T-helper 1 cell (primary cell): ENCODE results near the gene ANKRD6.
A peak's percentile ranks its signal among the peaks of the same experiment; 100 is the strongest.
"Not testable (repeated sequence)": the region's sequence is repeated elsewhere in the genome, so short reads cannot be mapped to it uniquely, and the experiment has no call there.

Source experiments
- DNase-seq, 5 donors: peaks; one replicate each; pipeline ENCODE4 v3.0.0-alpha.2; 2012 to 2020

ANKRD6 gene

GRCh38 chr6:89611666-89612065, 178.7 kb downstream of the ANKRD6 start:
- DNase-seq = no peak

DNA sequence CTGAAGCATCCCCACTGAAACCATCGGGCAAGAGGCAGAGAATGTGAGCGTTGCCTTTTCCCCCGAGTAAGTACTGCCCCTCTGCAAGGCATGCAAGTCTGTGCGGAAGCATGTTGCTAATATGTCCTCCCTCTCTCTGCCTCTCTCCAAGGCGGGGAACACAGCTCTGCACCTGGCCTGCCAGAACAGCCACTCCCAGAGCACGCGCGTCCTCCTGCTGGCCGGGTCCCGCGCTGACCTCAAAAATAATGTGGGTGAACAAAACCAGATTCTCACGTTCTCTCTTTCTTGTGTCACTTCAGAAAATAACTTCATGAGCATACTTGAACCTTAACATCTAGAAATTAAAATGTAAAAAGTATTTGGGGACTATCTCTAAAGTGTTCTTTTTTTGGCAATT, 179.2 kb downstream of the ANKRD6 start:
- no peak for DNase-seq

GRCh38 chr6:89613790-89614189, 180.8 kb downstream of the ANKRD6 start:
- no peak for DNase-seq

- no peak for DNase-seq
Measured at GRCh38 chr6:89615882-89616281, 182.9 kb downstream of the ANKRD6 start.

- no peak for DNase-seq
Measured at GRCh38 chr6:89616531-89616930, 183.6 kb downstream of the ANKRD6 start.

DNA sequence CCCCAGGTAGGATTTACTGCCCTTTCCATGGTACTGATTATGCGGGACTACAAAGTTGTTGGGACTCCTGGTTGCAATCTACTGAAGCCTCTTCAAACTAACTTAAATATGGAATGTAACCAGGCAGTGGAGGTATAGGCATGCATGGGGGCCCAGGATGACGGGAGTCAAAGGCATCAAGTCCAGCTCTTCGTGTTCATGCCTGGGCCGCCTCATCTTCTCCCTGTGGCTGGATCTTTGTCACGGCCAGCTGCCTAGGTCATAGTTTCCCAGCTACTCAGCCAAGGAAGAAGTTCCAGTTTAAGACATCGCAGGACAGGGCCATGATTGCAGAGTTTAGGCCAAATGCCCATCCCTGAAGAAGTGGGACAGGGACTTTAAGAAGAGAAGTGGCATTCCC, 185.1 kb downstream of the ANKRD6 start:
- no peak for DNase-seq

DNA sequence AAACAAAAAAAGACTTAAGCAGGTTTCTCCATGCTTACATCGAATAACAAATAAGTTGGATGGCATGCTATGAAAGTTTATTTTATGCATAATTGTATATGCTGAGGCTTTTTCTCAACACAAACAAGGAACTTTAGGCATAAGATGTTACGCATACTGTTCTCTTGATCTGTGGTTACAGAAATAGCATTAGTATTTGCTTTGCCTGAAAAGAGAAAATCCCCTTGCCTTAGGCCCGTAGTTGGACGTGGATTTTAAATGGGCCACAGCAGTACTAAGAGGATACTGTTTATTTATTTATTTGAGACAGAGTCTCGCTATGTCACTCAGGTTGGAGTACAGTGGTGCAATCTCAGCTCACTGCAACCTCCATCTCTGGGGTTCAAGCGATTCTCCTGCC, 186.6 kb downstream of the ANKRD6 start:
- no peak for DNase-seq

GRCh38 chr6:89623749-89624148, 190.8 kb downstream of the ANKRD6 start:
- DNase-seq = no peak

- DNase-seq = no peak
Measured at GRCh38 chr6:89630488-89630887, 197.5 kb downstream of the ANKRD6 start.

GRCh38 chr6:89636412-89636811, 203.5 kb downstream of the ANKRD6 start:
- DNase-seq = not testable (repeated sequence)

- DNase-seq = no peak
Measured at GRCh38 chr6:89637960-89638319, 205.0 kb downstream of the ANKRD6 start.

GRCh38 chr6:89638320-89639195, 205.6 kb downstream of the ANKRD6 start, which contains the start of gene LYRM2:
Gene LYRM2, minus strand, starts transcription at chr6:89638747. Its CDS starts 31 bp downstream, at chr6:89638716.
- DNase-seq = peak; percentile 78 to 91 (median 84)

- DNase-seq = no peak
Measured at GRCh38 chr6:89640804-89641203, 207.9 kb downstream of the ANKRD6 start.

DNA sequence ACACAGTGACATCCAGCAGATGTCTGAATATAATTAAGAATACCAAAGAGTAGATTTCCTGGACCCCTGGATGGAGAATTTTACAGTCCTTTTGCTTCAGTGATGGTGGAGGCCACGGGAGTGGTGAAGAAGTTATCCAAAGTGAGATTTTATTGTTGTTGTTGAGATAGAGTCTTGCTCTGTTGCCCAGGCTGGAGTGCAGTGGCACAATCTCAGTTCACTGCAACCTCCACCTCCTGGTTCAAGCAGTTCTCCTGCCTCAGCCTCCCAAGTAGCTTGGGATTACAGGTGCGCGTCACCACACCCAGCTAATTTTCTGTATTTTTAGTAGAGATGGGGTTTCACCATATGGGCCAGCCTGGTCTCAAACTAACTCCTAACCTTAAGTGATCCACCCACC, 208.6 kb downstream of the ANKRD6 start:
- DNase-seq = not testable (repeated sequence)

- no peak for DNase-seq
Measured at GRCh38 chr6:89642956-89643355, 210.0 kb downstream of the ANKRD6 start.

GRCh38 chr6:89643406-89643805, 210.5 kb downstream of the ANKRD6 start:
- no peak for DNase-seq

GRCh38 chr6:89644864-89645263, 211.9 kb downstream of the ANKRD6 start:
- DNase-seq = no peak

GRCh38 chr6:89649682-89650081, 216.7 kb downstream of the ANKRD6 start:
- no peak for DNase-seq

DNA sequence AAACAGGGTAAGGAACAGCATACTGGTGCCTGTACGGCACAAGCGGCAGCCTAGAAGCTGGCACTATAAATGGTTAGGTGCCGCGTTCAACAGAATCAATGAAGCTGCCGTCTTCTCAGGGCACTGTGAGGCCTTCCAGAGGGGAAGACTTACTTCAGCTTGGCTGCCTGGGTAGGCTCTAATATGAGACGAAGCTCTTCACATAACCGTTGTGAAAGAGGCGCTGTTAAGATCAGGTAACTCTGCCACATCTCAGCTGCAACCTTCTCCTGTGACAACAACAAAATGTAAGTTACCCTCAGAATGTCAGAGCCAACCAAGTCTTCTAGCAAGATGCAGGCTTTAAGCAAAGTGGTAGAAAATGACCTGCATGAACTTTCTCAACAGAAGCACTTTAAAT, 217.6 kb downstream of the ANKRD6 start:
- no peak for DNase-seq

DNA sequence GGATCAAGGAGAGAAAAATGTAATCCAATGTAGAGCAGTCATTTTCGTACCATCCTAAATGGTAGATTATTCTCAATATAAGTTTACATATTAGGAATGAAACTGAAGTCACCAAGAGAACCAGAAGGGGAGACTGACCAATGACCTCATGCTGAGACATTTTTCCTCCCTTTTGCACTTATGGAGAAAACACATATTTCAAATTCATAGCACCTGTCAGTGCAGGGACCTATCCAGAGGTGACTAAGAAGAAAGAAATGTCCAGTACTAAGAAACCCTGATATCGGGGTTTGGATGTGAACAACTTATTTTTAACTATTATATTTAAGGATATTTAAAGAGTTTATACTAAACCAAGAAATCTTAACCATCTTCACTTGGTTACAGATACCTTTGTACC, 222.2 kb downstream of the ANKRD6 start:
- no peak for DNase-seq

DNA sequence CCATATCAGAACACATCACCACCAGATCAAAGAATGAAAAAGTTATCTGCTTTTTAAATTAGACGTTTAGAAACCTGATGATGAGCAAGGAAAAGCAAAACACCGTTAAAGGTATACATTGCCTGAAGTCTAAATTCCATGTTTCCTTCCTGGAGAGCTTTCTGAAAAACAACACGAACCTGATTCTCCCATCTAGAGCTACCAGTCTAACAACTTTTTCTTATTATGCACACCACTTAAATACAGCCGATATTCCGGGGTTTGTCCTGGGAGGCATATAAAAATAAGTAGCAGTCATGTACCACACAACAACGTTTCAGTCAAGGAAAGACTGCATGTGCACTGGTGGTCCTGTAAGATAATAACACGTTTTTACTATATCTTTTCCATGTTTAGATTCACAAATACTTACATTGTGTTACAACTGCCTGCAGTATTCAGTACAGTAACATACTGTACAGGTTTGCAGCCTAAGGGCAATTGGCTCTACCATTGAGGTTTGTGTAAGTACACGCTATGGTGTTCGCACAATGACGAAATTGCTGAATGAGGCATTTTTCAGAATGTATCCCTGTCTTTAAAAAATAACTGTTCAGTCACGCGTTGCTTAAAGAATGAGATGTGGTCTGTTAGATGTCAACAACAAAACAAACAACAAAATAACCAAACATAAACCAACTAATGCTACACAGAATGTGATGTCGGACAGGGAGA, 224.7 kb downstream of the ANKRD6 start:
- DNase-seq = no peak

GRCh38 chr6:89660981-89661380, 228.0 kb downstream of the ANKRD6 start:
- DNase-seq = no peak

- DNase-seq = no peak
Measured at GRCh38 chr6:89661559-89661958, 228.6 kb downstream of the ANKRD6 start.

GRCh38 chr6:89662659-89663223, 229.8 kb downstream of the ANKRD6 start:
- DNase-seq = no peak
